ENCODE measurements around the gene MBP. TPM values are rescaled to one million over a fixed set of nuclear protein-coding genes. Genes with fewer than 3 reads are reported as not detected.

Gene MBP
- total and polyA plus RNA-seq, 2 donors (not counting 3 experiments of a cell fraction or from before 2014, with no cell fraction given): 1.7 to 2.3 TPM

DNA sequence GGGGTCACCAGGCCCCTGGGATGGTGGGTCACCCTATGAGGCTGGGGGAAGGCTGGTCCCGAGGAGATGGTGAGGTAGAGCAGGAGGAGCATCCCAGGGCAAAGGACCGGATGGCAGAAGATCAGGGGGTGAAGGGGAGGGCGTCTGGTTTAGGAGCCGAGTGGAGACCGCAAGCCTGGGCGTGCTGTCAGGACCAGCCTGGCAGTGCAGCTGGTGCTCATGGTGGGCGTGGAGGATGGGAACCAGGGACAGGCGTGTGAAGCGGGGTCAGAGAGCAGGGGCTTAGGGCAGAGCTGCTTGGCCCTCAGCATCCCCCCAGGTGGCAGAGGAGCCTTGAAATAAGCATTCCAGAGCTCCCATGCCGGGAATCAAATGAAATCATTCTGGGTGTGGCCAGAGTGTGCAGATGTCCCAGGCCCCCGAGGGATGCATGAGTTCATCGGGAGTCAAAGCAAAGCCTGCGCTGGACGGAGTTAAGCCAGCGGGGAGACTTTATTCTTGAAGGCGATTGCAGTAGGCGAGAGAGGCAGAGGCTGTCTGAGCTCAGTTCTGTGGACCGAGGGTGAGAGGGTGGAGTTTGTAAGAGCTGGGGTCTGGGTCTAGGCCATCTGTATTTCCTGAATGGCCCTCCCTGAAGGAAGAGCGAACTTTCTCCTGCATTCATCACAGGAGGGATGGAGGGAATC is 33.1 kb upstream of the MBP start:
- no TSS peak for BruUV-seq (replicated peaks)
- no peak for FAIRE-seq

DNA sequence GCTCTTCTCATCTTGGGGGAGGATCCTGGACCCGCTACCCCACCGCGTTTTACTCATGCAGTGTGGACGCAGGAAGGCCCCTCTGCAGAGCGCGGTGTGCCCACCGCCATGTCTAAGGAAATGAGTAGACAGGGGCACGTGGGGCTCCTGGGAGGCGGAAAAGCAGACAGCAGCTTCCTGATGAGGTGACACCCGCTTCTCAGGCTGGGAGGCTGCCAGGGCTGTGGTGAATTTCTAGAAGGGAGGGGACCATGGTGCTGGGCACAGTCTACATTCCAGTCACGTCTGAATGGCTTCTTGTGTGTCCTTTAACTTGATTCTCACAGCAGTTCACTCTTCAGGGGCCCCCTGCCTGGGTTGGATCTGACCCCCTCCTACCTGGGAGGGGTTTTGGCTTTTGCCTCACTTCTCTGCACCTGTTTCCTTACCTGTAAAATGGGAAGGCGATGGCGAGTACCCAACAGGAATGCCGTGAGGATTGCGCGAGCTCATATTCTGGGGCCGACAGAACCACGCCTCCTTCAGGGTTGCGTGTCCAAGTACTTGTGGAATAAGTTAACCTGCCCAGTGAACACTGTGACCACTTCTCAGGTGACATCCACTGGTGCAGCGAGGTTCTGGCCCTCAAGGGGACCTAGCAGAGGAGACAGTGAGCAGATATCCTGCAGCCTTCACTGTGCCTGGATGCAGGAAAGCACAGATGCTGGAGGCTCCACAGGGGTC is 32.3 kb upstream of the MBP start:
- Histone ChIP-seq H3K27ac (ENCODE audit: insufficient read depth, low read depth, low read length) (no peak overlapping the region), H3K36me3 (ENCODE audit: control insufficient read depth in 2 of 2, extremely low read depth in 1 of 2, insufficient read depth in 2 of 2, low read length in 2 of 2) (no peaks in the 10 kb centered on the region), H2AFZ (ENCODE audit: low read depth, low read length) (no peak overlapping the region), H3K27me3 (ENCODE audit: control insufficient read depth in 2 of 2, insufficient read depth in 2 of 2, low read length in 2 of 2) (peaks cover 0 to 2% of the 10 kb centered on the region in 2 experiments), H4K20me1 (replicated peaks; ENCODE audit: control insufficient read depth, extremely low read depth, insufficient read depth, low read length) (no peaks in the 10 kb centered on the region), H3K9me1 (replicated peaks; ENCODE audit: control insufficient read depth, extremely low read depth, insufficient read depth, low read length) (no peaks in the 10 kb centered on the region), H3K9me3 (replicated peaks; ENCODE audit: control insufficient read depth, insufficient read depth, low read length) (no peaks in the 10 kb centered on the region), H3K4me1 (ENCODE audit: control insufficient read depth, extremely low read depth, insufficient read depth, low read length) (no peaks in the 10 kb centered on the region), H3K79me2 (ENCODE audit: control insufficient read depth, insufficient read depth, low read length) (no peaks in the 10 kb centered on the region), H3K9ac (replicated peaks; ENCODE audit: extremely low read depth, insufficient read depth, low read length) (no peak overlapping the region), H3K4me3 (replicated peaks in 1 of 3; ENCODE audit: insufficient read depth in 1 of 3, low read depth in 1 of 3, low read length in 3 of 3) (no peak overlapping the region), H3K4me2 (ENCODE audit: insufficient read depth, low read length) (no peak overlapping the region)
- no peak for TF ChIP-seq POLR2AphosphoS5 (IDR thresholded peaks at IDR 0.05; ENCODE audit: insufficient read depth, low read depth, low read length)
- TF ChIP-seq EZH2 (IDR thresholded peaks at IDR 0.05; ENCODE audit: borderline replicate concordance, low read depth, low read length, severe bottlenecking): no peak
- TF ChIP-seq MYC (IDR thresholded peaks at IDR 0.05; ENCODE audit: low read depth, low read length): no peak
- TF ChIP-seq FOS (IDR thresholded peaks at IDR 0.05; ENCODE audit: borderline replicate concordance, insufficient read depth, low read length): no peak
- no peak for TF ChIP-seq MAX (IDR thresholded peaks at IDR 0.05; ENCODE audit: insufficient read depth, insufficient read length)
- no peak for TF ChIP-seq POLR2A (IDR thresholded peaks at IDR 0.05; ENCODE audit: low read depth, low read length)
- TF ChIP-seq JUN (IDR thresholded peaks at IDR 0.05; ENCODE audit: borderline replicate concordance, insufficient read depth, insufficient read length, low read depth): no peak
- TF ChIP-seq, protein P1, sequence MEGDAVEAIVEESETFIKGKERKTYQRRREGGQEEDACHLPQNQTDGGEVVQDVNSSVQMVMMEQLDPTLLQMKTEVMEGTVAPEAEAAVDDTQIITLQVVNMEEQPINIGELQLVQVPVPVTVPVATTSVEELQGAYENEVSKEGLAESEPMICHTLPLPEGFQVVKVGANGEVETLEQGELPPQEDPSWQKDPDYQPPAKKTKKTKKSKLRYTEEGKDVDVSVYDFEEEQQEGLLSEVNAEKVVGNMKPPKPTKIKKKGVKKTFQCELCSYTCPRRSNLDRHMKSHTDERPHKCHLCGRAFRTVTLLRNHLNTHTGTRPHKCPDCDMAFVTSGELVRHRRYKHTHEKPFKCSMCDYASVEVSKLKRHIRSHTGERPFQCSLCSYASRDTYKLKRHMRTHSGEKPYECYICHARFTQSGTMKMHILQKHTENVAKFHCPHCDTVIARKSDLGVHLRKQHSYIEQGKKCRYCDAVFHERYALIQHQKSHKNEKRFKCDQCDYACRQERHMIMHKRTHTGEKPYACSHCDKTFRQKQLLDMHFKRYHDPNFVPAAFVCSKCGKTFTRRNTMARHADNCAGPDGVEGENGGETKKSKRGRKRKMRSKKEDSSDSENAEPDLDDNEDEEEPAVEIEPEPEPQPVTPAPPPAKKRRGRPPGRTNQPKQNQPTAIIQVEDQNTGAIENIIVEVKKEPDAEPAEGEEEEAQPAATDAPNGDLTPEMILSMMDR (IDR thresholded peaks at IDR 0.05; ENCODE audit: extremely low read depth in 1 of 2, insufficient read depth in 1 of 2, low read depth in 1 of 2, low read length in 2 of 2): no peak
- no peak for TF ChIP-seq GATA2 (IDR thresholded peaks at IDR 0.05; ENCODE audit: insufficient read depth, insufficient read length, low read depth, low read length)
- CTCF ChIA-PET: interaction anchor here (1.4 kb wide), 1 partner anchor 13 kb away, joined by 6 read pairs; no protein-coding TSS in a partner anchor
- FAIRE-seq: no peak
- POLR2A ChIA-PET: no interaction called here
- no peak for DNase-seq (ENCODE audit: low read depth, low spot score)
- BruUV-seq (replicated peaks): no TSS peak
- intact Hi-C loops (cut with micrococcal nuclease): no loop called here
- dilution Hi-C loops (cut with MboI; ENCODE audit: extremely low pct_ligation_motif_present, low sequenced_read_pairs): no loop called here

More for the DNA sequence above, 33.1 kb upstream of the MBP start:
- Histone ChIP-seq H3K9me1 (replicated peaks; ENCODE audit: control insufficient read depth, extremely low read depth, insufficient read depth, low read length) (no peaks in the 10 kb centered on the region), H3K27me3 (ENCODE audit: control insufficient read depth in 2 of 2, insufficient read depth in 2 of 2, low read length in 2 of 2) (peaks cover 0 to under 1% of the 10 kb centered on the region in 2 experiments), H2AFZ (ENCODE audit: low read depth, low read length) (no peak overlapping the region), H3K36me3 (ENCODE audit: control insufficient read depth in 2 of 2, extremely low read depth in 1 of 2, insufficient read depth in 2 of 2, low read length in 2 of 2) (no peaks in the 10 kb centered on the region), H3K9ac (replicated peaks; ENCODE audit: extremely low read depth, insufficient read depth, low read length) (no peak overlapping the region), H3K79me2 (ENCODE audit: control insufficient read depth, insufficient read depth, low read length) (no peaks in the 10 kb centered on the region), H4K20me1 (replicated peaks; ENCODE audit: control insufficient read depth, extremely low read depth, insufficient read depth, low read length) (no peaks in the 10 kb centered on the region), H3K4me3 (replicated peaks in 1 of 3; ENCODE audit: insufficient read depth in 1 of 3, low read depth in 1 of 3, low read length in 3 of 3) (no peak overlapping the region), H3K4me1 (ENCODE audit: control insufficient read depth, extremely low read depth, insufficient read depth, low read length) (no peaks in the 10 kb centered on the region), H3K9me3 (replicated peaks; ENCODE audit: control insufficient read depth, insufficient read depth, low read length) (no peaks in the 10 kb centered on the region), H3K4me2 (ENCODE audit: insufficient read depth, low read length) (no peak overlapping the region), H3K27ac (ENCODE audit: insufficient read depth, low read depth, low read length) (no peak overlapping the region)
- TF ChIP-seq, protein P1 (IDR thresholded peaks at IDR 0.05; ENCODE audit: extremely low read depth in 1 of 2, insufficient read depth in 1 of 2, low read depth in 1 of 2, low read length in 2 of 2): no peak
- intact Hi-C loops (cut with micrococcal nuclease): no loop called here
- POLR2A ChIA-PET: no interaction called here
- no peak for DNase-seq (ENCODE audit: low read depth, low spot score)
- CTCF ChIA-PET: no interaction called here
- dilution Hi-C loops (cut with MboI; ENCODE audit: extremely low pct_ligation_motif_present, low sequenced_read_pairs): no loop called here

All from endothelial cell of umbilical vein (primary cell).